ENCODE measurements around the gene RAB20.

Gene RAB20

GRCh38 chr13:110497003-110497402 lies 64.5 kb downstream of the RAB20 start:
- ATAC-seq: no peak

DNA sequence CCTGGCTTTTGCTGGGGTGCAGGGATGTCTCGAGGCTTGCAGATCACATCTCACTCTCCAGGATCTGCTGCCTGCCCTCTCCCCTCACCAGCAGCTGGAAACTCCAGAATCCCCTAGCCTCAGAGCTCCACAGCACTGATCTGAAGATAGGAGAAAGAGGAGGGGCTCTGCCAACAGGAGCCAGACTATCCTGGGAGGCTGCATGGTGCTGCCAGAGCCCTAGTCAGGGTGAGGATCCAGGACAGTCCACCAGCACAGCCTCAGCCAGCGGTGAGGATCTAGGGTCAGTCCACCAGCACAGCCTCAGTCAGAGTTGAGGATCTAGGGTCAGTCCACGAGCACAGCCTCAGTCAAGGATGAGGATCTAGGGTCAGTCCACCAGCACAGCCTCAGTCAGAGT lies 65.2 kb downstream of the RAB20 start:
- ATAC-seq: no peak
- no peak for TF ChIP-seq SNAI2 (CRISPR knock-in tag; IDR thresholded peaks at IDR 0.05)
- TF ChIP-seq, protein P1, sequence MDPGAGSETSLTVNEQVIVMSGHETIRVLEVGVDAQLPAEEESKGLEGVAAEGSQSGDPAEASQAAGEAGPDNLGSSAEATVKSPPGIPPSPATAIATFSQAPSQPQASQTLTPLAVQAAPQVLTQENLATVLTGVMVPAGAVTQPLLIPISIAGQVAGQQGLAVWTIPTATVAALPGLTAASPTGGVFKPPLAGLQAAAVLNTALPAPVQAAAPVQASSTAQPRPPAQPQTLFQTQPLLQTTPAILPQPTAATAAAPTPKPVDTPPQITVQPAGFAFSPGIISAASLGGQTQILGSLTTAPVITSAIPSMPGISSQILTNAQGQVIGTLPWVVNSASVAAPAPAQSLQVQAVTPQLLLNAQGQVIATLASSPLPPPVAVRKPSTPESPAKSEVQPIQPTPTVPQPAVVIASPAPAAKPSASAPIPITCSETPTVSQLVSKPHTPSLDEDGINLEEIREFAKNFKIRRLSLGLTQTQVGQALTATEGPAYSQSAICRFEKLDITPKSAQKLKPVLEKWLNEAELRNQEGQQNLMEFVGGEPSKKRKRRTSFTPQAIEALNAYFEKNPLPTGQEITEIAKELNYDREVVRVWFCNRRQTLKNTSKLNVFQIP (CRISPR knock-in tag; IDR thresholded peaks at IDR 0.05; ENCODE audit: borderline replicate concordance, low read depth): no peak
- TF ChIP-seq, protein P2, sequence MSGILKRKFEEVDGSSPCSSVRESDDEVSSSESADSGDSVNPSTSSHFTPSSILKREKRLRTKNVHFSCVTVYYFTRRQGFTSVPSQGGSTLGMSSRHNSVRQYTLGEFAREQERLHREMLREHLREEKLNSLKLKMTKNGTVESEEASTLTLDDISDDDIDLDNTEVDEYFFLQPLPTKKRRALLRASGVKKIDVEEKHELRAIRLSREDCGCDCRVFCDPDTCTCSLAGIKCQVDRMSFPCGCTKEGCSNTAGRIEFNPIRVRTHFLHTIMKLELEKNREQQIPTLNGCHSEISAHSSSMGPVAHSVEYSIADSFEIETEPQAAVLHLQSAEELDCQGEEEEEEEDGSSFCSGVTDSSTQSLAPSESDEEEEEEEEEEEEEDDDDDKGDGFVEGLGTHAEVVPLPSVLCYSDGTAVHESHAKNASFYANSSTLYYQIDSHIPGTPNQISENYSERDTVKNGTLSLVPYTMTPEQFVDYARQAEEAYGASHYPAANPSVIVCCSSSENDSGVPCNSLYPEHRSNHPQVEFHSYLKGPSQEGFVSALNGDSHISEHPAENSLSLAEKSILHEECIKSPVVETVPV (CRISPR knock-in tag; IDR thresholded peaks at IDR 0.05): no peak
- TF ChIP-seq TCF4 (CRISPR knock-in tag; IDR thresholded peaks at IDR 0.05; ENCODE audit: borderline replicate concordance): no peak
- TF ChIP-seq ISL1 (CRISPR knock-in tag; IDR thresholded peaks at IDR 0.05): no peak
- no peak for TF ChIP-seq ARNTL (CRISPR knock-in tag; IDR thresholded peaks at IDR 0.05; ENCODE audit: borderline replicate concordance, low read depth)
- no peak for TF ChIP-seq PATZ1 (CRISPR knock-in tag; IDR thresholded peaks at IDR 0.05; ENCODE audit: borderline replicate concordance)
- TF ChIP-seq, protein P3, sequence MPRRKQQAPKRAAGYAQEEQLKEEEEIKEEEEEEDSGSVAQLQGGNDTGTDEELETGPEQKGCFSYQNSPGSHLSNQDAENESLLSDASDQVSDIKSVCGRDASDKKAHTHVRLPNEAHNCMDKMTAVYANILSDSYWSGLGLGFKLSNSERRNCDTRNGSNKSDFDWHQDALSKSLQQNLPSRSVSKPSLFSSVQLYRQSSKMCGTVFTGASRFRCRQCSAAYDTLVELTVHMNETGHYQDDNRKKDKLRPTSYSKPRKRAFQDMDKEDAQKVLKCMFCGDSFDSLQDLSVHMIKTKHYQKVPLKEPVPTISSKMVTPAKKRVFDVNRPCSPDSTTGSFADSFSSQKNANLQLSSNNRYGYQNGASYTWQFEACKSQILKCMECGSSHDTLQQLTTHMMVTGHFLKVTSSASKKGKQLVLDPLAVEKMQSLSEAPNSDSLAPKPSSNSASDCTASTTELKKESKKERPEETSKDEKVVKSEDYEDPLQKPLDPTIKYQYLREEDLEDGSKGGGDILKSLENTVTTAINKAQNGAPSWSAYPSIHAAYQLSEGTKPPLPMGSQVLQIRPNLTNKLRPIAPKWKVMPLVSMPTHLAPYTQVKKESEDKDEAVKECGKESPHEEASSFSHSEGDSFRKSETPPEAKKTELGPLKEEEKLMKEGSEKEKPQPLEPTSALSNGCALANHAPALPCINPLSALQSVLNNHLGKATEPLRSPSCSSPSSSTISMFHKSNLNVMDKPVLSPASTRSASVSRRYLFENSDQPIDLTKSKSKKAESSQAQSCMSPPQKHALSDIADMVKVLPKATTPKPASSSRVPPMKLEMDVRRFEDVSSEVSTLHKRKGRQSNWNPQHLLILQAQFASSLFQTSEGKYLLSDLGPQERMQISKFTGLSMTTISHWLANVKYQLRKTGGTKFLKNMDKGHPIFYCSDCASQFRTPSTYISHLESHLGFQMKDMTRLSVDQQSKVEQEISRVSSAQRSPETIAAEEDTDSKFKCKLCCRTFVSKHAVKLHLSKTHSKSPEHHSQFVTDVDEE (CRISPR knock-in tag; IDR thresholded peaks at IDR 0.05): no peak
- TF ChIP-seq CREB5 (CRISPR knock-in tag; IDR thresholded peaks at IDR 0.05; ENCODE audit: low read depth): no peak
- no peak for TF ChIP-seq BACH2 (CRISPR knock-in tag; IDR thresholded peaks at IDR 0.05; ENCODE audit: borderline replicate concordance)
- no peak for TF ChIP-seq RARB (CRISPR knock-in tag; IDR thresholded peaks at IDR 0.05)
- no peak for TF ChIP-seq PPARA (CRISPR knock-in tag; IDR thresholded peaks at IDR 0.05; ENCODE audit: borderline replicate concordance)
- TF ChIP-seq ESRRG (CRISPR knock-in tag; IDR thresholded peaks at IDR 0.05): no peak

More at GRCh38 chr13:110497003-110497402, 64.5 kb downstream of the RAB20 start:
- TF ChIP-seq ARNTL (CRISPR knock-in tag; IDR thresholded peaks at IDR 0.05; ENCODE audit: borderline replicate concordance, low read depth) (no peak), ZNF8 (CRISPR knock-in tag; IDR thresholded peaks at IDR 0.05) (no peak)
- TF ChIP-seq, protein P2 (CRISPR knock-in tag; IDR thresholded peaks at IDR 0.05): no peak
- TF ChIP-seq, protein P1 (CRISPR knock-in tag; IDR thresholded peaks at IDR 0.05; ENCODE audit: borderline replicate concordance, low read depth): no peak

- no peak for ATAC-seq
- TF ChIP-seq PATZ1 (CRISPR knock-in tag; IDR thresholded peaks at IDR 0.05; ENCODE audit: borderline replicate concordance) (no peak), ESRRG (CRISPR knock-in tag; IDR thresholded peaks at IDR 0.05) (no peak), ISL1 (CRISPR knock-in tag; IDR thresholded peaks at IDR 0.05) (no peak), ZFP30 (CRISPR knock-in tag; IDR thresholded peaks at IDR 0.05) (no peak), OSR1 (CRISPR knock-in tag; IDR thresholded peaks at IDR 0.05) (no peak)
These were observed 65.6 kb downstream of the RAB20 start for GRCh38 chr13:110495881-110496280.
